GM23338 (cell line): ENCODE measurements around the gene EIF4G3. TPM values are rescaled to one million over a fixed set of nuclear protein-coding genes. Genes with fewer than 3 reads are reported as not detected.

Source experiments
- ATAC-seq: fragments of 200-7000 bp; cut with Tn5 transposase; 3 replicates; pipeline ENCODE4 v1.9.1; 2020
- DNase-seq: peaks from one replicate; pipeline ENCODE4 v3.0.0-alpha.2; 2015; ENCODE audit warnings: low spot score
- H2AFZ ChIP-seq: fragments of 200-600 bp; sonication (generic); 2 replicates; pipeline ENCODE4 v1.8.0; 2016; ENCODE audit warnings: antibody characterized with exemption, mild to moderate bottlenecking, moderate library complexity
- H3F3A ChIP-seq: fragments of 200-600 bp; sonication (generic); replicated peaks from 2 replicates; pipeline ENCODE4 v1.8.0; 2017; ENCODE audit warnings: antibody characterized with exemption, mixed run types, low read depth
- H3K27ac ChIP-seq: fragments of 200-600 bp; sonication (generic); 2 replicates; pipeline ENCODE4 v1.6.1; 2016; ENCODE audit warnings: low read depth
- H3K27me3 ChIP-seq: fragments of 200-600 bp; sonication (generic); 2 replicates; pipeline ENCODE4 v1.8.0; 2016; ENCODE audit warnings: mild to moderate bottlenecking, mixed run types, moderate library complexity; ENCODE audit not compliant: insufficient read depth
- H3K36me3 ChIP-seq: fragments of 200-600 bp; sonication (generic); 2 replicates; pipeline ENCODE4 v1.8.0; 2016; ENCODE audit warnings: mild to moderate bottlenecking; ENCODE audit not compliant: insufficient read depth
- H3K4me1 ChIP-seq: fragments of 200-600 bp; sonication (generic); 2 replicates; pipeline ENCODE4 v1.8.0; 2016; ENCODE audit warnings: mild to moderate bottlenecking, moderate library complexity; ENCODE audit not compliant: insufficient read depth
- H3K4me2 ChIP-seq: fragments of 200-600 bp; sonication (generic); 2 replicates; pipeline ENCODE4 v1.7.1; 2017; ENCODE audit warnings: mixed run types
- H3K4me3 ChIP-seq: fragments of 200-600 bp; sonication (generic); 2 replicates; pipeline ENCODE4 v1.6.1; 2016; ENCODE audit warnings: mixed run types
- H3K79me2 ChIP-seq: fragments of 200-600 bp; sonication (generic); replicated peaks from 2 replicates; pipeline ENCODE4 v1.8.0; 2017; ENCODE audit warnings: mild to moderate bottlenecking; ENCODE audit not compliant: insufficient read depth
- H3K9me2 ChIP-seq: fragments of 200-600 bp; sonication (generic); 2 replicates; pipeline ENCODE4 v1.8.0; 2017; ENCODE audit not compliant: insufficient read depth
- H4K20me1 ChIP-seq: fragments of 200-600 bp; sonication (generic); replicated peaks from 2 replicates; pipeline ENCODE4 v1.8.0; 2017; ENCODE audit warnings: mild to moderate bottlenecking; ENCODE audit not compliant: insufficient read depth
- H3K27ac Mint-ChIP-seq: 2 replicates; pipeline ENCODE4 v1.8.0; 2020; ENCODE audit warnings: inconsistent platforms, mild to moderate bottlenecking, moderate library complexity, mixed read lengths
- H3K27me3 Mint-ChIP-seq: 3 replicates; pipeline ENCODE4 v1.8.0; 2022; ENCODE audit warnings: low read depth, mild to moderate bottlenecking, moderate library complexity, mixed read lengths, inconsistent platforms; ENCODE audit not compliant: insufficient read depth, poor library complexity
- H3K36me3 Mint-ChIP-seq: 3 replicates; pipeline ENCODE4 v1.8.0; 2021; ENCODE audit warnings: low read depth, mild to moderate bottlenecking, inconsistent platforms, moderate library complexity, mixed read lengths
- H3K4me1 Mint-ChIP-seq: 3 replicates; pipeline ENCODE4 v1.8.0; 2020; ENCODE audit warnings: mild to moderate bottlenecking, inconsistent platforms, mixed read lengths
- H3K4me3 Mint-ChIP-seq: 3 replicates; pipeline ENCODE4 v1.8.0; 2021; ENCODE audit warnings: moderate library complexity, mild to moderate bottlenecking, inconsistent platforms, mixed read lengths
- H3K9me3 Mint-ChIP-seq: 3 replicates; pipeline ENCODE4 v1.8.0; 2020; ENCODE audit warnings: moderate library complexity, mild to moderate bottlenecking, inconsistent platforms, mixed read lengths
- CREB1 ChIP-seq: fragments of 250-450 bp; sonication (Bioruptor Pico); IDR thresholded peaks from 2 replicates; pipeline ENCODE4 v1.5.0; 2020; ENCODE audit warnings: low read depth, mild to moderate bottlenecking, moderate library complexity
- CTCF ChIP-seq, 2 experiments: fragments of 200-600 bp in 1 of 2; sonication (generic) in 1 of 2; conservative IDR thresholded peaks; 2 replicates each; pipeline versions ENCODE4 v1.5.1 to v1.6.1; 2016 to 2017; ENCODE audit warnings: antibody characterized with exemption in 2 of 2, low read depth in 2 of 2, mild to moderate bottlenecking in 2 of 2, moderate library complexity in 1 of 2
- ETS1 ChIP-seq: IDR thresholded peaks from 2 replicates; pipeline ENCODE4 v1.6.1; 2016; ENCODE audit warnings: antibody characterized with exemption
- EZH2 ChIP-seq: fragments of 200-600 bp; sonication (generic); IDR thresholded peaks from one replicate; pipeline ENCODE4 v1.8.0; 2017; ENCODE audit warnings: antibody characterized with exemption, mild to moderate bottlenecking, low read depth; ENCODE audit not compliant: unreplicated experiment
- EZH2phosphoT487 ChIP-seq: fragments of 200-600 bp; sonication (generic); IDR thresholded peaks from one replicate; pipeline ENCODE4 v1.8.1; 2018; ENCODE audit warnings: antibody characterized with exemption; ENCODE audit not compliant: unreplicated experiment
- JUNB ChIP-seq: IDR thresholded peaks from one replicate; pipeline ENCODE4 v1.6.1; 2016; ENCODE audit warnings: antibody characterized with exemption; ENCODE audit not compliant: unreplicated experiment
- NANOG ChIP-seq: IDR thresholded peaks from 2 replicates; pipeline ENCODE4 v1.6.1; 2016; ENCODE audit warnings: antibody characterized with exemption, borderline replicate concordance
- POLR2AphosphoS5 ChIP-seq: IDR thresholded peaks from 2 replicates; pipeline ENCODE4 v1.6.1; 2016; ENCODE audit warnings: antibody characterized with exemption, low read depth
- REST ChIP-seq: IDR thresholded peaks from one replicate; pipeline ENCODE4 v1.6.1; 2018; ENCODE audit warnings: antibody characterized with exemption; ENCODE audit not compliant: unreplicated experiment
- STAT1 ChIP-seq: IDR thresholded peaks from one replicate; pipeline ENCODE4 v1.6.1; 2016; ENCODE audit warnings: antibody characterized with exemption; ENCODE audit not compliant: unreplicated experiment
- ZNF114 ChIP-seq: fragments of 250-450 bp; sonication (Bioruptor Pico); IDR thresholded peaks from 2 replicates; pipeline ENCODE4 v1.5.0; 2020; ENCODE audit warnings: mild to moderate bottlenecking, moderate library complexity
- ZNF331 ChIP-seq: fragments of 250-450 bp; sonication (Bioruptor Pico); IDR thresholded peaks from 2 replicates; pipeline ENCODE4 v1.5.0; 2020; ENCODE audit warnings: low read depth, mild to moderate bottlenecking, moderate library complexity
- ZNF462 ChIP-seq: fragments of 250-450 bp; sonication (Bioruptor Pico); IDR thresholded peaks from 2 replicates; pipeline ENCODE4 v1.5.0; 2020; ENCODE audit warnings: mild to moderate bottlenecking, moderate library complexity
- polyA plus RNA-seq: library from polyadenylated mRNA; unstranded; fragments of >200 nt; fragmentation: Nextera tagmentation; extraction: Ambion mirVana; gene quantifications from 2 replicates; pipeline ENCODE4 v1.2.1, GENCODE V29; 2016
- total RNA-seq: library from RNA; depleted of rRNA; stranded (reverse); fragments of >200 nt; shearing (Covaris generic); gene quantifications from 2 replicates; pipeline ENCODE4 v1.2.3, GENCODE V29; 2014

The EIF4G3 gene
- total and polyA plus RNA-seq, 2 experiments from 2014 or later: 37.9 to 68.1 TPM

GRCh38 chr1:20887246-20887645 lies 289.5 kb downstream of the EIF4G3 start:
- Mint-ChIP-seq H3K27me3 (no peaks in the 10 kb centered on the region), H3K9me3 (no peaks in the 10 kb centered on the region), H3K4me3 (no peak overlapping the region), H3K27ac (no peak overlapping the region), H3K36me3 (peaks cover 6% of the 10 kb centered on the region; the same call in 2 of the 3 replicates), H3K4me1 (peaks cover 8% of the 10 kb centered on the region)
- DNase-seq: no peak
- Histone ChIP-seq H3K36me3 (peaks cover 4% of the 10 kb centered on the region; the same call in 1 of the 2 replicates), H3K4me3 (no peak overlapping the region), H3K9me2 (no peaks in the 10 kb centered on the region), H3F3A (no peaks in the 10 kb centered on the region), H3K27ac (no peak overlapping the region), H3K4me1 (no peaks in the 10 kb centered on the region), H3K79me2 (no peaks in the 10 kb centered on the region), H2AFZ (no peak overlapping the region), H4K20me1 (no peaks in the 10 kb centered on the region), H3K4me2 (no peak overlapping the region), H3K27me3 (no peaks in the 10 kb centered on the region)
- no peak for ATAC-seq
- TF ChIP-seq NANOG (no peak), CREB1 (CRISPR knock-in tag) (no peak), EZH2 (no peak), REST (no peak), CTCF (conservative IDR thresholded peaks at IDR 0.05; ENCODE audit: low read depth in 2 of 2) (no peak), STAT1 (no peak), JUNB (no peak), ZNF114 (CRISPR knock-in tag) (no peak), ZNF462 (CRISPR knock-in tag) (no peak), ZNF331 (CRISPR knock-in tag) (no peak), ETS1 (no peak), EZH2phosphoT487 (no peak), POLR2AphosphoS5 (no peak)
